NCI-H510A treated with DMSO at 0.1 percent for 48 hours (cell line): ENCODE data around the gene ARHGAP12.

Source experiments
- DNase-seq: peaks from one replicate; lab custom pipeline; 2025; lab: John Stamatoyannopoulos, UW

ARHGAP12 gene

GRCh38 chr10:31947144-31947926 is 18.7 kb upstream of the ARHGAP12 start:
- peak; percentile 34 for DNase-seq

- no peak for DNase-seq
Observed at GRCh38 chr10:31945392-31945791, 16.8 kb upstream of the ARHGAP12 start.

- no peak for DNase-seq
Observed at GRCh38 chr10:31944071-31944433, 15.4 kb upstream of the ARHGAP12 start.

GRCh38 chr10:31942892-31943291 is 14.3 kb upstream of the ARHGAP12 start:
- no peak for DNase-seq

- no peak for DNase-seq
Observed at GRCh38 chr10:31942435-31942834, 13.8 kb upstream of the ARHGAP12 start.

GRCh38 chr10:31940839-31941653 is 12.4 kb upstream of the ARHGAP12 start:
- no peak for DNase-seq

GRCh38 chr10:31939797-31940708 is 11.4 kb upstream of the ARHGAP12 start:
- no peak for DNase-seq

- no peak for DNase-seq
Observed at GRCh38 chr10:31937371-31937770, 8.7 kb upstream of the ARHGAP12 start.

- no peak for DNase-seq
Observed at GRCh38 chr10:31936933-31937332, 8.3 kb upstream of the ARHGAP12 start.

GRCh38 chr10:31936086-31936485 is 7.5 kb upstream of the ARHGAP12 start:
- no peak for DNase-seq

GRCh38 chr10:31935678-31936077 is 7.0 kb upstream of the ARHGAP12 start:
- DNase-seq: no peak

- DNase-seq: no peak
Observed at GRCh38 chr10:31932838-31933237, 4.2 kb upstream of the ARHGAP12 start.

- DNase-seq: no peak
Observed at GRCh38 chr10:31930856-31931255, 2.2 kb upstream of the ARHGAP12 start.

- no peak for DNase-seq
Observed at GRCh38 chr10:31930023-31930751, 1.6 kb upstream of the ARHGAP12 start.

- peak; percentile 37 for DNase-seq
Observed at GRCh38 chr10:31929261-31930022, 811 bp upstream of the ARHGAP12 start.

GRCh38 chr10:31927884-31928548 is 615 bp downstream of the ARHGAP12 start:
- DNase-seq: peak; percentile 11

GRCh38 chr10:31927565-31927883 is 1.1 kb downstream of the ARHGAP12 start:
- DNase-seq: no peak

- DNase-seq: peak; percentile 11
Observed at GRCh38 chr10:31926765-31927564, 1.7 kb downstream of the ARHGAP12 start.

- DNase-seq: no peak
Observed at GRCh38 chr10:31926160-31926559, 2.5 kb downstream of the ARHGAP12 start.

GRCh38 chr10:31924833-31925232 is 3.8 kb downstream of the ARHGAP12 start:
- DNase-seq: no peak
